Erythroblast (primary cell): ENCODE data around the gene P3H4.

Experiments
- GATA1 ChIP-seq: IDR thresholded peaks from 2 replicates; pipeline ENCODE4 v1.6.1; 2011; ENCODE audit warnings: low read depth, mild to moderate bottlenecking, control low read depth, low read length, moderate library complexity
- POLR2A ChIP-seq: IDR thresholded peaks from 2 replicates; pipeline ENCODE4 v1.6.1; 2011; ENCODE audit warnings: mild to moderate bottlenecking, low read length

GRCh38 chr17:41801374-41802271, 10.1 kb downstream of the P3H4 start:
- TF ChIP-seq POLR2A (no peak), GATA1 (no peak)
